ENCODE data around the gene CDC25A. TPM values are rescaled to one million over a fixed set of nuclear protein-coding genes. Genes with fewer than 3 reads are reported as not detected.

The CDC25A gene
- total and polyA plus RNA-seq, 9 of the 15 experiments (the other 6 are each of a cell fraction or from before 2014, with no cell fraction given) = 3.4 to 61.3 (median 51.8) TPM

DNA sequence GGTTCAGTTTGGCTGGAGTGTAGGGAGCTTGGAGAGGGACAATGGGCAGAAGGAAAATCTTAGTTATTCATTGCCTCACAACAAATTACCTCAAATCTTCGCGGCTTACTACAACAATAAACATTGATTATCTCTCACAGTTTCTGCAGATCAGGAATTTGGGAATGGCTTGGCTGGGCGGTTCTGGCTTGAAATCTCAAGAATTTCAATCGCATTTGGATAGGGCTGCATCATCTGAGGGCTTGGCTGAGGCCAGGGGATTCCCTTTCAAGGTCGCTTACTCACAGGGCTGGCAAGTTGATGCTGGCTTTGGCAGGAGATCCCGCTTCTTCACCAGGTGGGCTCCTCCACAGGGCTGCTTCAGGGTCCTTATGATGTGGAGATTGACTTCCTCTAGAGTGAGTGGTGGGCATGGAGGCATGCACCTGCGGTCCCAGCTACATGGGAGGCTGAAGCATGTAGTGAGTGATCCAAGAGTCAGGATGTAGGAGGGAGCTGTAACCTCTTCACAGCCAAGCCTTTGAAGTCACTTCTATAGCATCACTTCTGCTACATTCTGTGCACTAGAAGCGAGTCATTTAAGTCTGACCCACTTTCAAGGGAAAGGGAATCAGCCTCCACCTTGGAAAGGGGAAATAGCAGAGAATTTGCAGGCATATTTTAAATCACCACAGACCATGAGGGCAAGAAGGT, 63.1 kb downstream of the CDC25A start:
- in situ Hi-C loops (cut with MboI) (no loop called here), intact Hi-C loops (cut with micrococcal nuclease) (no loop called here)
- Histone ChIP-seq H3K4me2 (ENCODE audit: insufficient read depth, low read length) (no peak overlapping the region), H3K27me3 (ENCODE audit: control insufficient read depth in 2 of 2, insufficient read depth in 2 of 2, low read length in 2 of 2) (peaks cover 14 to 36% of the 10 kb centered on the region in 2 experiments), H3K9me3 (replicated peaks; ENCODE audit: control insufficient read depth, insufficient read depth, low read depth, low read length) (no peaks in the 10 kb centered on the region), H3K27ac (ENCODE audit: extremely low read depth, low read depth, low read length) (no peak overlapping the region), H3K4me3 (no peak overlapping the region), H4K20me1 (replicated peaks; ENCODE audit: control insufficient read depth, insufficient read depth, low read length) (0 out of 2 replicates have a peak, but pooled peaks cover 3% of the 10 kb centered on the region), H3K9me1 (ENCODE audit: control insufficient read depth, insufficient read depth, low read length) (no peaks in the 10 kb centered on the region), H2AFZ (ENCODE audit: low read depth, low read length) (no peak overlapping the region), H3K79me2 (ENCODE audit: control insufficient read depth, insufficient read depth, low read length) (no peaks in the 10 kb centered on the region), H3K4me1 (replicated peaks in 1 of 2; ENCODE audit: control insufficient read depth in 2 of 2, insufficient read depth in 2 of 2, low read length in 2 of 2) (no peaks in the 10 kb centered on the region), H3K9ac (ENCODE audit: insufficient read depth in 1 of 2, low read depth in 2 of 2, low read length in 2 of 2) (0 out of 4 replicates have a peak overlapping the region, but pooled peaks of 1 of the 2 experiments have one; percentile 13), H3K36me3 (ENCODE audit: control insufficient read depth, insufficient read depth, low read length) (no peaks in the 10 kb centered on the region)
- no TSS peak for BruUV-seq (replicated peaks)
- FAIRE-seq = no peak
- no peak for DNase-seq (ENCODE audit: extremely low read depth in 1 of 4, low spot score in 3 of 4)
- TF ChIP-seq ETS2 (tag; IDR thresholded peaks at IDR 0.05; ENCODE audit: borderline replicate concordance, poor library complexity, severe bottlenecking) (no peak), CREB1 (IDR thresholded peaks at IDR 0.05) (no peak), CREB1 (CRISPR knock-in tag; IDR thresholded peaks at IDR 0.05) (no peak), RB1 (IDR thresholded peaks at IDR 0.05; ENCODE audit: low read depth) (no peak), PHF20 (IDR thresholded peaks at IDR 0.05; ENCODE audit: partially characterized antibody) (no peak), KDM2B (CRISPR knock-in tag; IDR thresholded peaks at IDR 0.05) (no peak), GTF2E2 (tag; IDR thresholded peaks at IDR 0.05) (no peak), U2AF2 (optimal IDR thresholded peaks at IDR 0.05; ENCODE audit: low read depth, low read length) (no peak), ZNF583 (CRISPR knock-in tag; IDR thresholded peaks at IDR 0.05) (no peak), SMARCC2 (IDR thresholded peaks at IDR 0.05; ENCODE audit: low read depth) (no peak), EZH2 (IDR thresholded peaks at IDR 0.05; ENCODE audit: borderline replicate concordance, low read depth, low read length) (no peak), MTA3 (IDR thresholded peaks at IDR 0.05; ENCODE audit: borderline replicate concordance) (no peak), NR2F6 (CRISPR knock-in tag; IDR thresholded peaks at IDR 0.05) (no peak), GABPA (tag; conservative IDR thresholded peaks at IDR 0.05; ENCODE audit: low read depth) (no peak), PTRF (tag; IDR thresholded peaks at IDR 0.05) (no peak), SUPT5H (IDR thresholded peaks at IDR 0.05) (no peak), COPS2 (conservative IDR thresholded peaks at IDR 0.05) (no peak), HSF4 (CRISPR knock-in tag; IDR thresholded peaks at IDR 0.05; ENCODE audit: borderline replicate concordance) (no peak), ZNF695 (CRISPR knock-in tag; IDR thresholded peaks at IDR 0.05) (no peak)
- TF ChIP-seq, protein P1, sequence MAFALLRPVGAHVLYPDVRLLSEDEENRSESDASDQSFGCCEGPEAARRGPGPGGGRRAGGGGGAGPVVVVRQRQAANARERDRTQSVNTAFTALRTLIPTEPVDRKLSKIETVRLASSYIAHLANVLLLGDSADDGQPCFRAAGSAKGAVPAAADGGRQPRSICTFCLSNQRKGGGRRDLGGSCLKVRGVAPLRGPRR (CRISPR knock-in tag; IDR thresholded peaks at IDR 0.05) = no peak
- TF ChIP-seq, protein P2, sequence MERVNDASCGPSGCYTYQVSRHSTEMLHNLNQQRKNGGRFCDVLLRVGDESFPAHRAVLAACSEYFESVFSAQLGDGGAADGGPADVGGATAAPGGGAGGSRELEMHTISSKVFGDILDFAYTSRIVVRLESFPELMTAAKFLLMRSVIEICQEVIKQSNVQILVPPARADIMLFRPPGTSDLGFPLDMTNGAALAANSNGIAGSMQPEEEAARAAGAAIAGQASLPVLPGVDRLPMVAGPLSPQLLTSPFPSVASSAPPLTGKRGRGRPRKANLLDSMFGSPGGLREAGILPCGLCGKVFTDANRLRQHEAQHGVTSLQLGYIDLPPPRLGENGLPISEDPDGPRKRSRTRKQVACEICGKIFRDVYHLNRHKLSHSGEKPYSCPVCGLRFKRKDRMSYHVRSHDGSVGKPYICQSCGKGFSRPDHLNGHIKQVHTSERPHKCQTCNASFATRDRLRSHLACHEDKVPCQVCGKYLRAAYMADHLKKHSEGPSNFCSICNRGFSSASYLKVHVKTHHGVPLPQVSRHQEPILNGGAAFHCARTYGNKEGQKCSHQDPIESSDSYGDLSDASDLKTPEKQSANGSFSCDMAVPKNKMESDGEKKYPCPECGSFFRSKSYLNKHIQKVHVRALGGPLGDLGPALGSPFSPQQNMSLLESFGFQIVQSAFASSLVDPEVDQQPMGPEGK (CRISPR knock-in tag; IDR thresholded peaks at IDR 0.05; ENCODE audit: borderline replicate concordance) = no peak
- 5% methylated on average over 8 of the region's 8 CpGs for WGBS (ENCODE audit: insufficient coverage, low coverage, missing lambda C conversion rate)
- no peak for ATAC-seq
- ChIA-PET CTCF (ENCODE audit: low intra/inter-chr PET ratio) (no interaction called here), POLR2A (interaction anchor here (0.5 kb wide), 1 partner anchor 11 kb away, joined by 3 read pairs; no protein-coding TSS in a partner anchor)
